ENCODE measurements around the gene ESAM. TPM values are rescaled to one million over a fixed set of nuclear protein-coding genes. Genes with fewer than 3 reads are reported as not detected.

The ESAM gene
- total and polyA plus RNA-seq, 10 of the 15 experiments (the other 5 are each of a cell fraction or from before 2014, with no cell fraction given), result 2.7 to 43.6 (median 19.5) TPM

- Histone ChIP-seq H3K4me1 (ENCODE audit: control insufficient read depth, insufficient read depth, low read length) (peaks cover 6% of the 10 kb centered on the region; the same call in 1 of the 2 replicates), H4K20me1 (ENCODE audit: control insufficient read depth, insufficient read depth) (no peaks in the 10 kb centered on the region), H3K36me3 (ENCODE audit: control insufficient read depth in 2 of 2, insufficient read depth in 2 of 2, low read length in 1 of 2) (no peaks in the 10 kb centered on the region; a peak in 1 of 4 replicates), H2AFZ (ENCODE audit: control insufficient read depth, low read depth, low read length) (no peak overlapping the region), H3K4me3 (no peak overlapping the region), H3K79me2 (ENCODE audit: control insufficient read depth, insufficient read depth, low read length) (peaks cover 12% of the 10 kb centered on the region), H3K9ac (ENCODE audit: control insufficient read depth, insufficient read depth, low read length) (no peak overlapping the region), H3K4me2 (ENCODE audit: control insufficient read depth, insufficient read depth) (no peak overlapping the region), H3K9me3 (replicated peaks; ENCODE audit: control insufficient read depth, insufficient read depth, low read length) (no peaks in the 10 kb centered on the region), H3K27ac (ENCODE audit: control insufficient read depth, insufficient read depth) (no peak overlapping the region), H3K27me3 (replicated peaks in 1 of 2; ENCODE audit: control insufficient read depth in 2 of 2, insufficient read depth in 2 of 2, low read length in 1 of 2) (no peaks in the 10 kb centered on the region)
- FAIRE-seq, result no peak
- intact Hi-C loops (cut with micrococcal nuclease; ENCODE audit: unreplicated experiment), result no loop called here
- ATAC-seq, result no peak
- 37% methylated on average over 7 of the region's 7 CpGs for WGBS (ENCODE audit: insufficient coverage, insufficient replicate concordance, low lambda C conversion rate, missing lambda C conversion rate)
- DNase-seq (ENCODE audit: low read depth, low spot score), result no peak
- RAD21 ChIA-PET (ENCODE audit: unreplicated experiment), result interaction anchor here (1.0 kb wide), 1 partner anchor 10 kb away, joined by 3 read pairs; no protein-coding TSS in a partner anchor
- SMC1A ChIA-PET (ENCODE audit: uncharacterized antibody, unreplicated experiment), result interaction anchor here (0.5 to 1.5 kb wide), 2 partner anchors 83 to 84 kb away, joined by 3 read pairs; no protein-coding TSS in a partner anchor
- TF ChIP-seq, protein P1, sequence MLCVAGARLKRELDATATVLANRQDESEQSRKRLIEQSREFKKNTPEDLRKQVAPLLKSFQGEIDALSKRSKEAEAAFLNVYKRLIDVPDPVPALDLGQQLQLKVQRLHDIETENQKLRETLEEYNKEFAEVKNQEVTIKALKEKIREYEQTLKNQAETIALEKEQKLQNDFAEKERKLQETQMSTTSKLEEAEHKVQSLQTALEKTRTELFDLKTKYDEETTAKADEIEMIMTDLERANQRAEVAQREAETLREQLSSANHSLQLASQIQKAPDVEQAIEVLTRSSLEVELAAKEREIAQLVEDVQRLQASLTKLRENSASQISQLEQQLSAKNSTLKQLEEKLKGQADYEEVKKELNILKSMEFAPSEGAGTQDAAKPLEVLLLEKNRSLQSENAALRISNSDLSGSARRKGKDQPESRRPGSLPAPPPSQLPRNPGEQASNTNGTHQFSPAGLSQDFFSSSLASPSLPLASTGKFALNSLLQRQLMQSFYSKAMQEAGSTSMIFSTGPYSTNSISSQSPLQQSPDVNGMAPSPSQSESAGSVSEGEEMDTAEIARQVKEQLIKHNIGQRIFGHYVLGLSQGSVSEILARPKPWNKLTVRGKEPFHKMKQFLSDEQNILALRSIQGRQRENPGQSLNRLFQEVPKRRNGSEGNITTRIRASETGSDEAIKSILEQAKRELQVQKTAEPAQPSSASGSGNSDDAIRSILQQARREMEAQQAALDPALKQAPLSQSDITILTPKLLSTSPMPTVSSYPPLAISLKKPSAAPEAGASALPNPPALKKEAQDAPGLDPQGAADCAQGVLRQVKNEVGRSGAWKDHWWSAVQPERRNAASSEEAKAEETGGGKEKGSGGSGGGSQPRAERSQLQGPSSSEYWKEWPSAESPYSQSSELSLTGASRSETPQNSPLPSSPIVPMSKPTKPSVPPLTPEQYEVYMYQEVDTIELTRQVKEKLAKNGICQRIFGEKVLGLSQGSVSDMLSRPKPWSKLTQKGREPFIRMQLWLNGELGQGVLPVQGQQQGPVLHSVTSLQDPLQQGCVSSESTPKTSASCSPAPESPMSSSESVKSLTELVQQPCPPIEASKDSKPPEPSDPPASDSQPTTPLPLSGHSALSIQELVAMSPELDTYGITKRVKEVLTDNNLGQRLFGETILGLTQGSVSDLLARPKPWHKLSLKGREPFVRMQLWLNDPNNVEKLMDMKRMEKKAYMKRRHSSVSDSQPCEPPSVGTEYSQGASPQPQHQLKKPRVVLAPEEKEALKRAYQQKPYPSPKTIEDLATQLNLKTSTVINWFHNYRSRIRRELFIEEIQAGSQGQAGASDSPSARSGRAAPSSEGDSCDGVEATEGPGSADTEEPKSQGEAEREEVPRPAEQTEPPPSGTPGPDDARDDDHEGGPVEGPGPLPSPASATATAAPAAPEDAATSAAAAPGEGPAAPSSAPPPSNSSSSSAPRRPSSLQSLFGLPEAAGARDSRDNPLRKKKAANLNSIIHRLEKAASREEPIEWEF (IDR thresholded peaks at IDR 0.05; ENCODE audit: insufficient replicate concordance, low read depth, low read length), result no peak
- TF ChIP-seq, protein P2, sequence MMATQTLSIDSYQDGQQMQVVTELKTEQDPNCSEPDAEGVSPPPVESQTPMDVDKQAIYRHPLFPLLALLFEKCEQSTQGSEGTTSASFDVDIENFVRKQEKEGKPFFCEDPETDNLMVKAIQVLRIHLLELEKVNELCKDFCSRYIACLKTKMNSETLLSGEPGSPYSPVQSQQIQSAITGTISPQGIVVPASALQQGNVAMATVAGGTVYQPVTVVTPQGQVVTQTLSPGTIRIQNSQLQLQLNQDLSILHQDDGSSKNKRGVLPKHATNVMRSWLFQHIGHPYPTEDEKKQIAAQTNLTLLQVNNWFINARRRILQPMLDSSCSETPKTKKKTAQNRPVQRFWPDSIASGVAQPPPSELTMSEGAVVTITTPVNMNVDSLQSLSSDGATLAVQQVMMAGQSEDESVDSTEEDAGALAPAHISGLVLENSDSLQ (IDR thresholded peaks at IDR 0.05), result no peak
- TF ChIP-seq RUNX3 (IDR thresholded peaks at IDR 0.05; ENCODE audit: low read length) (no peak), MTA3 (IDR thresholded peaks at IDR 0.05; ENCODE audit: borderline replicate concordance, low read length) (no peak), MLLT1 (IDR thresholded peaks at IDR 0.05) (no peak), LARP7 (IDR thresholded peaks at IDR 0.05) (no peak), ATF7 (IDR thresholded peaks at IDR 0.05; ENCODE audit: low read depth) (no peak), ZNF274 (IDR thresholded peaks at IDR 0.05; ENCODE audit: insufficient read depth, insufficient read length) (no peak), JUND (IDR thresholded peaks at IDR 0.05; ENCODE audit: low read depth, low read length) (no peak), MEF2B (IDR thresholded peaks at IDR 0.05; ENCODE audit: partially characterized antibody, poor library complexity, severe bottlenecking) (no peak), NR2C1 (IDR thresholded peaks at IDR 0.05) (no peak), ESRRA (IDR thresholded peaks at IDR 0.05; ENCODE audit: low read length) (no peak)
- TF ChIP-seq, protein P3, sequence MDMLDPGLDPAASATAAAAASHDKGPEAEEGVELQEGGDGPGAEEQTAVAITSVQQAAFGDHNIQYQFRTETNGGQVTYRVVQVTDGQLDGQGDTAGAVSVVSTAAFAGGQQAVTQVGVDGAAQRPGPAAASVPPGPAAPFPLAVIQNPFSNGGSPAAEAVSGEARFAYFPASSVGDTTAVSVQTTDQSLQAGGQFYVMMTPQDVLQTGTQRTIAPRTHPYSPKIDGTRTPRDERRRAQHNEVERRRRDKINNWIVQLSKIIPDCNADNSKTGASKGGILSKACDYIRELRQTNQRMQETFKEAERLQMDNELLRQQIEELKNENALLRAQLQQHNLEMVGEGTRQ (IDR thresholded peaks at IDR 0.05; ENCODE audit: borderline replicate concordance, low read depth, low read length), result no peak
- in situ Hi-C loops (cut with MboI), result no loop called here
- CTCF ChIA-PET, result interaction anchor here (0.9 to 2.2 kb wide), 3 partner anchors 40 to 85 kb away, joined by 3 to 10 read pairs (median 5); no protein-coding TSS in a partner anchor
- BruUV-seq (replicated peaks), result no TSS peak
- POLR2A ChIA-PET, result no interaction called here
Observed at GRCh38 chr11:124753624-124754023, 8.5 kb downstream of the ESAM start.

Data from GM12878 (cell line).